Tibial nerve (tissue), 3 donors: ENCODE measurements around the gene SNX24.

Source experiments
- EP300 ChIP-seq, 2 donors: sonication (generic); formaldehyde crosslinking; IDR thresholded peaks; one replicate each; pipeline ENCODE4 v1.6.1; 2017; ENCODE audit warnings: antibody characterized with exemption in 2 of 2, mild to moderate bottlenecking in 1 of 2
- POLR2A ChIP-seq, 2 donors: fragments of 450-650 bp; IDR thresholded peaks; one replicate each; pipeline ENCODE4 v1.6.1; 2017; ENCODE audit warnings: antibody characterized with exemption in 2 of 2, mild to moderate bottlenecking in 2 of 2, moderate library complexity in 2 of 2

- no peak for TF ChIP-seq EP300 (IDR thresholded peaks at IDR 0.05)
- no peak for TF ChIP-seq POLR2A (IDR thresholded peaks at IDR 0.05)
These were observed 166.9 kb downstream of the SNX24 start for GRCh38 chr5:123012321-123012720.
